ENCODE measurements around the gene MTUS2.
"Not testable (repeated sequence)": the region's sequence is repeated elsewhere in the genome, so short reads cannot be mapped to it uniquely, and the experiment has no call there.

MTUS2 gene

DNA sequence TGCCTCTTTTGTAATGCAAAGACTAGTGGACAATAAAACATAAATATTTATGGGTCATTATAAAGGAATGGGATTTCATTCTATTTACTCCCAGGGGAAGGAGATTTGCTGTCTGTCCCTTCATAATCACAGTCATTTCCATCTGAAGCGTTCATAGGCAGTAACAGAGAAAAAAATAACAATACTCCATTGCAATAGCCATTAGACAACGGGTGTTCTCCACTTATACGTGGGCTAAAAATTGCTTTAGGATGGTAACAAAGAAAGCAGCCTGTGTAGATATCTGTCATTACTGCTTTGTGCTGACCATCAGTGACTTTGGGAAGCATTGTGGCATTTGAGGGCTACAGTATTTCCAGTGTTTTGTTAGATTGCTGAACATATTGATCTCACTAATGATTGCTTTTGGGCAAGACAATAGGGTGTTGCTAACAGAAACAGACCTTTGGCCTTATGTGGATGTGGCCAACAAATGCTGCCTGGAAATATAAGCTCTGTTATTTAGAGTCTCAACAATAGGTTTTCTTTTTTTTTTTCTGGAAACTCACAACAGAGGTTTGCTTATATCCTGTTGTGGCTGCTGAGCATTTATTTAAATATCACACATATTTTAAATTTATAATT, 355.2 kb downstream of the MTUS2 start:
- Mint-ChIP-seq H3K4me3 (no peak overlapping the region), H3K27ac (no peak overlapping the region), H3K27me3 (ENCODE audit: low read depth) (no peaks in the 10 kb centered on the region), H3K36me3 (ENCODE audit: low read depth) (no peaks in the 10 kb centered on the region), H3K9me3 (peaks cover 7% of the 10 kb centered on the region), H3K4me1 (ENCODE audit: low read depth) (no peaks in the 10 kb centered on the region)

DNA sequence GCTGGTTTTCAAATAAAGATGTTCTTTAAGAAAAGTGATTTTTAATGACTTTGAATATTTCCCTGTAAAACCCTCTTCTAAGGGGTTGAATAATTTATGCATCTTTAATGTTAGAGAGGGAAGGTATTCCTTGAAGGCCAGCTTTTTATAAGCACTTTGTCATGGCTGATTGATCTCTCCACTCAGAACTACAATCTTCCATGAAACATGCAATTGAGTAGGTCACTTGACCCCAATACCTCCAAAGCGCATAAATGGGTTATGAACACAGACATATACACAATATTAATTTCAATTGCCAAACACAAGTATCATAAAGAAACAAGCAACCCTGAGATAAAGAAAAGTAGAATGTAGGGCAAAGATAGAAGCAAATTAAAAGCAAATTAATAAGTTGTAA, 359.9 kb downstream of the MTUS2 start:
- Mint-ChIP-seq H3K27me3 (ENCODE audit: low read depth) (no peaks in the 10 kb centered on the region), H3K4me1 (ENCODE audit: low read depth) (no peaks in the 10 kb centered on the region), H3K9me3 (peaks cover 35% of the 10 kb centered on the region)

DNA sequence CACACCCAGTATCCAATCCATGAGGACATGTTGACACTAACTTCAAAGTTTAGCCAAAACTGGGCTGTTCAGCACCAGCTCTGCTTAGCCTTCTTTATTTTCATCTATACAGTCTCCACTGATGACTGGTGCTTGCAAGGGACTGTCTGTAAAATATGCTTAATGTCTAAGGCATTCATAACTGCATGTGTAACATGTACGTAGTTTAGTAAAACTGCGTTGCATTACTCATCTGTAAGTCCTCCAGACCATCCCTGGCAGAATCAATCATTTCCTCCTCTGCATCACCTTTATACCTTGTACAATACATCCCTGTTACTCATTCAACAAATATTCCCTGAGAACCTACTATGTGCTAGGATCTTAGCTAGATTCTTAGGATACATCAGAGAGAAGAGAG, 362.1 kb downstream of the MTUS2 start:
- Mint-ChIP-seq H3K36me3 (ENCODE audit: low read depth) (no peaks in the 10 kb centered on the region), H3K4me3 (no peak overlapping the region), H3K9me3 (peaks cover 37% of the 10 kb centered on the region), H3K27ac (no peak overlapping the region), H3K27me3 (ENCODE audit: low read depth) (no peaks in the 10 kb centered on the region), H3K4me1 (ENCODE audit: low read depth) (no peaks in the 10 kb centered on the region)

More for the DNA sequence above, 359.9 kb downstream of the MTUS2 start:
- Mint-ChIP-seq H3K4me3 (no peak overlapping the region), H3K27ac (no peak overlapping the region), H3K36me3 (ENCODE audit: low read depth) (no peaks in the 10 kb centered on the region)

DNA sequence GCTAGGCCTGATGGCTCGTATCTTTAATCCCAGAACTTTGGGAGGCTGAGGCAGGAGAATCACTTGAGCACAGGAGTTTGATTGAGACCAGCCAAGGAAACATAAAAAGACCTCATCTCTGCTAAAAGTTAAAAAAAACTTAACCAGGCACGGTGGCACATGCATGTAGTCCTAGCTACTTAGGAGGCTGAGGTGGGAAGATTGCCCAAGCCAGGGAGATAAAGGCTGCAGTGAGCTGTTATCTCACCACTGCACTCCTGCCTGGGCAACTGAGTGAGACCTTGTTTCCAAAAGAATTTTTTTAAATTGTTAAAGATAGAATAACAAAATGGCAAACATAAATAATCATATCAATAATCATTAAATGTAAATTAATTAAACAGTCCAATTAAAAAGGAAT, 365.8 kb downstream of the MTUS2 start:
- Mint-ChIP-seq H3K27ac (no peak overlapping the region), H3K9me3 (peaks cover 42% of the 10 kb centered on the region), H3K27me3 (ENCODE audit: low read depth) (no peaks in the 10 kb centered on the region), H3K36me3 (ENCODE audit: low read depth) (no peaks in the 10 kb centered on the region), H3K4me1 (ENCODE audit: low read depth) (no peaks in the 10 kb centered on the region), H3K4me3 (no peak overlapping the region)

DNA sequence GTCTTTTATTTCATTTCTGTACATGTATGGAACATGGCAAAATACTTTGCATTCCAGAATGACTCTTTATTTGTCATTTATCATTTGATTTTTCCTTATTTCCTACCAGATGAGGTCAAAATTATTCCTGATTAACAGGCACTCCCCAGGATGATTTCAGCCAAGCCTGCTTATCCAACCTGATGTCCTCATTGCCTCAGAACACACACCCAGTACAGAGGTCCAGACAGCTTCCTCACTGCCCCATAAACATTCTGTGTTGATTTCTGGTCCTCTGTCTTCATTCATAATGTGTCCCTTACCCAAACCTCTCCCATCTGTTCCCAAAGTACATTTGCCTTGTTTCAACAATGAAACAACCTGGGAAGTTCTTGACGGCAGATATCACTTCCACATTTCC, 367.4 kb downstream of the MTUS2 start:
- H3K9me3 Mint-ChIP-seq, result peaks cover 37% of the 10 kb centered on the region
- H3K27me3 Mint-ChIP-seq (ENCODE audit: low read depth), result no peaks in the 10 kb centered on the region
- no peaks in the 10 kb centered on the region for H3K4me1 Mint-ChIP-seq (ENCODE audit: low read depth)
- H3K27ac Mint-ChIP-seq, result no peak overlapping the region
- no peak overlapping the region for H3K4me3 Mint-ChIP-seq
- H3K36me3 Mint-ChIP-seq (ENCODE audit: low read depth), result no peaks in the 10 kb centered on the region

DNA sequence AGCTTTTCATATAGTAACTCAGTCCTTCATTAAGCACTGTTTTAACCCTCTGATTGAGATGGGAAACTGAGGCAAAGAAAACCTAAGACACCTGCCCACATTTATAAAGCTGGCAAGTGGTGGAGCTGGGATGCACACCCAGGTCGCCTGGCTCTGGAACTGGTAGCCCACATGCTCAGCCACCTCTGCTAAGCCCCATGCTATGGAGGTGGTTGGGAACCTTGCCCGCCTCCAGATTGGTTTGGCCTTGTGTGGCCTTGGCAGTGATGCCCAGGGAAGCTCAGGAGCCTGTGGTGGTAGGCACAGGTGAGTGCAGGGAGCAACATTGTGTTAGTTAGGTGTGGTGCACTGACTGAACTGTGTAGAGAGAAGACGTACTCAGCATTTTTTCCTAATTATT, 370.2 kb downstream of the MTUS2 start:
- Mint-ChIP-seq H3K36me3 (ENCODE audit: low read depth) (no peaks in the 10 kb centered on the region), H3K27ac (no peak overlapping the region), H3K4me1 (ENCODE audit: low read depth) (no peaks in the 10 kb centered on the region), H3K9me3 (peaks cover 24% of the 10 kb centered on the region), H3K27me3 (ENCODE audit: low read depth) (no peaks in the 10 kb centered on the region), H3K4me3 (no peak overlapping the region)

DNA sequence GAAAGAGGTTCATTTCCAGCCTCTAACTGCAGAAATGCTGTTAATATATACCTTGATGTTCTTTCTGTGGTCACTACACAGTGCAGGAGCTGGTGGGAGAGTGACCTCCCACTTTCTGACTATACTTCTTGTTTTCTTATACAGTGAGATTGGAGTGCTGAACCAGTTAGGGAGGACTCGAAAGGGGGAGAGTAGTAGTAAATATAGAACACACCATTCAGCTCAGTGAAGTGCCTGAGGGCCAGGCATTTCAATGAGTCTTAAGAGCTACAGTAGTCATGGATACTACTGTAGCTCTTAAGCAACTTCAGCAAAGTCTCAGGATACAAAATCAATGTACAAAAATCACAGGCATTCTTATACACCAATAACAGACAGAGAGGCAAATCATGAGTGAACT, 372.9 kb downstream of the MTUS2 start:
- no peaks in the 10 kb centered on the region for H3K4me1 Mint-ChIP-seq (ENCODE audit: low read depth)
- no peaks in the 10 kb centered on the region for H3K36me3 Mint-ChIP-seq (ENCODE audit: low read depth)
- H3K27me3 Mint-ChIP-seq (ENCODE audit: low read depth), result no peaks in the 10 kb centered on the region
- H3K4me3 Mint-ChIP-seq, result no peak overlapping the region
- H3K9me3 Mint-ChIP-seq, result peaks cover 29% of the 10 kb centered on the region
- H3K27ac Mint-ChIP-seq, result no peak overlapping the region

DNA sequence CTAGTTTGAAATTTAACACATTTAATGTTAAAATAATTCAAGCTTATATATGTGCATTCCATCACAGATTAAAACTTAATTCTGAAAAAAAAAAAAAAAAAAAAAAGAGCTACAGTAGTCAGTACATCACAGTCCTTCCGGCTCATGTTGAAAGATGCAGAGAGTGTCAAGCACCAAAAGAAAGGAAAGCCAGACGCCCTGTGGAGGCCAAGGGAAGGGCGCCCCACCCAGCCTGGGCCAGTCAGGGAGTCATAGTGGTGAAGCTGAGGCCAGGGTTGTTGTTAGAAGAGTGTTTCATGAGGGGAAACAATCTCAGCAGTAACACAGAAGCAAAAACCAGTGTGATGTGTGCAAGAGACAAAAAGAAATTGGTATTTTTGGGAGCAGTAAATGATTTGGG, 375.3 kb downstream of the MTUS2 start:
- H3K36me3 Mint-ChIP-seq (ENCODE audit: low read depth), result no peaks in the 10 kb centered on the region
- H3K4me3 Mint-ChIP-seq, result no peak overlapping the region
- H3K9me3 Mint-ChIP-seq, result peaks cover 34% of the 10 kb centered on the region
- no peak overlapping the region for H3K27ac Mint-ChIP-seq
- no peaks in the 10 kb centered on the region for H3K4me1 Mint-ChIP-seq (ENCODE audit: low read depth)
- no peaks in the 10 kb centered on the region for H3K27me3 Mint-ChIP-seq (ENCODE audit: low read depth)

DNA sequence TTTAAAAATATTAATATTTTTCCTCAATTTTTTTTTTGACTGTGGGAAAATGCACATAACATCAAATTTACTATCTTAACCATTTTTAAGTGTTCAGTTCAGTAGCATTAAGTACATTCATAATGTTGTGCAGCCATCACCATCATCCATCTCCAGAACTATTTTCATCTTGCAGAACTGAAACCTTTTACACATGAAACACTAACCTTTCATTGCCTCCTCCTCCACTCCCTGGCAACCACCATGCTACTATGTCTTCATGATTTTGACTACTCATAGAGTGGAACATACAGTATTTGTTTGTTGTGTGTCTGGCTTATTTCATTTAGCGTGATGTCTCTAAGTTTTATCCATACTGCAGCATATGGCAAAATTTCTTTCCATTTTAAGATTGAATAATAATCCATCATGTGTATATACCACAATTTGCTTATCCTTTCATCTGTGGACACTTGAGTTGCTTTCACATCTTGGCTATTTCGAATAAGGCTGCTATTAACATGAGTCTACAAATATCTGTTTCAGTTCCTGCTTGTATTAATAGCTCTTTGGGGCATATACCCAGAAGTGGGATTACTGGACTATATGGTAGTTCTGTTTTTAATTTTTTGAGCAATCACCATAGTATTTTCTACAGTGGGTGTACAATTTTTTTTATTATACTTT, 376.4 kb downstream of the MTUS2 start:
- Mint-ChIP-seq H3K4me1 (ENCODE audit: low read depth) (no peaks in the 10 kb centered on the region), H3K4me3 (no peak overlapping the region), H3K9me3 (peaks cover 38% of the 10 kb centered on the region), H3K36me3 (ENCODE audit: low read depth) (no peaks in the 10 kb centered on the region), H3K27me3 (ENCODE audit: low read depth) (no peaks in the 10 kb centered on the region), H3K27ac (no peak overlapping the region)

DNA sequence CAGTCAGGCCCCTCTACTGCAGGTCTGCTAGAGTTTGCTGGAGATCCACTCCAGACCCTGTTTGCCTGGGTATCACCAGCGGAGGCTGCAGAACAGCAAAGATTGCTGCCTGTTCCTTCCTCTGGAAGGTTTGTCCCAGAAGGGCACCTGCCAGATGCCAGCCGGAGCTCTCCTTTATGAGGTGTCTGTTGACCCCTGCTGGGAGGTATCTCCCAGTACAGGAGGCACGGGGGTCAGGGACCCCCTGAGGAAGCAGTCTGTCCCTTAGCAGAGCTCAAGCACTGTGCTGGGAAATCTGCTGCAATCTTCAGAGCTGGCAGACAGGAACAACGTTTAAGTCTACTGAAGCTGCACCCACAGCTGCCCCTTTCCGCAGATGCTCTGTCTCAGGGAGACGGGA, 382.6 kb downstream of the MTUS2 start:
- H3K27ac Mint-ChIP-seq; H3K27me3 Mint-ChIP-seq (ENCODE audit: low read depth): not testable (repeated sequence)

DNA sequence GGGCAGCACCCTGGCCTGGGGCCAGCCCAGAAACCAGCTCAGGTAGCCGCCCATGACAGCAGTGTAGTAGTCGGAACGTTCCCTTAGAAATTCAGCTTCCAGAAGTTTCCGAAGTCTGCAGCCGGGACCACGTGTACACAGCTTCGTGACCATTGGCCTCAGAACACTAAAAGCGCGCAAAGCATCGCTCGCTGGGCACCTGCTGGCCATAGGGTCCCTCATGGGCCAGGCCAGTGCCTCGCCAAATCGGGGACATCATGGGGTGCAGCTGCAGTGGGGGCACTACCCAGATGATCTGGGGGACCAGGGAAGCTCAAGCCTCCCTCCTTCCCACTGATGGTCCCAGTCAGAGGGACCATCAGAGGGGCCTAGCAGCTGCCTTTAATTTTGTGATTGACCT, 384.5 kb downstream of the MTUS2 start:
- Mint-ChIP-seq H3K4me3 (no peak overlapping the region), H3K36me3 (ENCODE audit: low read depth) (no peaks in the 10 kb centered on the region), H3K27ac (no peak overlapping the region), H3K4me1 (ENCODE audit: low read depth) (no peaks in the 10 kb centered on the region), H3K9me3 (peaks cover 26% of the 10 kb centered on the region), H3K27me3 (ENCODE audit: low read depth) (no peaks in the 10 kb centered on the region)

More for the DNA sequence above, 382.6 kb downstream of the MTUS2 start:
- H3K4me3 Mint-ChIP-seq; H3K36me3 Mint-ChIP-seq (ENCODE audit: low read depth); H3K4me1 Mint-ChIP-seq (ENCODE audit: low read depth): not testable (repeated sequence)
- H3K9me3 Mint-ChIP-seq, result peaks cover 27% of the 10 kb centered on the region

DNA sequence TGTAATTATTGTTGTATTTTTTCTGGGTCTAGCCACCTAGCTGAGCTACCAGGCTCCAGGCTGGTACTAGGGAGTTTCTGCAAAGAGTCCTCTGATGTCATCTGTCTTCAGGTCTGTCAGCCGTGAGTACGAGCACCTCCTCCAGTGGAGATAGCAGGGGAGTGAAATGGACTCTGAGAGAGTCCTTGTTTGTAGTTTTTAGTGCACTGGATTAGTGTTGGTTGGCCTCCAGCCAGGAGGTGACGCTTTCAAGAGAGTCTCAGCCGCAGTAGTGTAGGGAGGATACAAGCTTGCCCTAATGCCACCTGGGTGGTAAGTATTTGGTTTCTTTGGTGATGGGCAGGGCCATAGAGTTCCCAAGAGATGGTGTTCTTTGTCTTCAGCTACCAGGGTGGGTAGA, 390.5 kb downstream of the MTUS2 start:
- Mint-ChIP-seq H3K4me3 (no peak overlapping the region), H3K4me1 (ENCODE audit: low read depth) (no peaks in the 10 kb centered on the region), H3K36me3 (ENCODE audit: low read depth) (no peaks in the 10 kb centered on the region), H3K27me3 (ENCODE audit: low read depth) (no peaks in the 10 kb centered on the region), H3K9me3 (peaks cover 18% of the 10 kb centered on the region), H3K27ac (no peak overlapping the region)

DNA sequence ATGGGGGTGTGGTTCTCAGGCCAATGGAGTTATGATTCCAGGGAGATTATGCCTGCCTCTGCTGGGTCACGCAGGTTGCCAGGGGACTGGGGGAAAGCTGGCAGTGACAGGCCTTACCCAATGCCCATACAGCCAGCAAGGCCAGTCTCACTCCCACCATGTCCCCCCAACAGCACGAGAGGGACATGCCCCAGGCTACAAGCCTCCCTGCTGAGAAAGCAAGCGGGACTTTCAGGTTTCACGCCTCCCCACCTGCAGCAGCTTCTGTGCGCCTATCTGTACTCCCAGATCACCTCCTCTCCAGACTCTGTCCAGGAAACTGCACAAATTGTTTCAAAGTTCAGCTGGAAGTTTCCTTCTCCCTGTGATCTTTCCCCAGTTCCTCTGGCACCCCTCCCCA, 391.0 kb downstream of the MTUS2 start:
- H3K4me3 Mint-ChIP-seq; H3K27ac Mint-ChIP-seq; H3K36me3 Mint-ChIP-seq (ENCODE audit: low read depth); H3K27me3 Mint-ChIP-seq (ENCODE audit: low read depth); H3K4me1 Mint-ChIP-seq (ENCODE audit: low read depth): not testable (repeated sequence)
- H3K9me3 Mint-ChIP-seq, result peaks cover 15% of the 10 kb centered on the region

DNA sequence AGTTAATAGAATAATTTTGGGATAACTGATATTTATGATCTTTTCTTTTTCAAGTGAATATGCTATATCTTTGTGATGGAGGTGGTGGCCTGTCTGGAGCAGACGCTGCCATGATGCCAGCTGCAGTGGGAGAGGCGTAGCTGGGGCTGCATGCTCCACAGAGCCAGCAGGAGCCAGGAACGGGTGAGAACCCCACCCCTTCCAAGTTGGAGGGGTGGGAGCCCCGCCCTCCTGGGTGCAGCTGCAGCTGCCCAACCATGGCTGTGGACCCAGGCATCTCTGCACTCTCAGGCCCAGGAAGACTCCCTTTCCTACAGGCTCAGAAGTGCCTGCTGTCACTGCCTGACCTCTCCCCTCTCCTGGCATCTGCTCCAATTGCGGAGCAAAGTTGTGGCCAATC, 402.3 kb downstream of the MTUS2 start:
- Mint-ChIP-seq H3K4me1 (ENCODE audit: low read depth) (no peaks in the 10 kb centered on the region), H3K27me3 (ENCODE audit: low read depth) (no peaks in the 10 kb centered on the region), H3K27ac (no peak overlapping the region), H3K9me3 (peaks cover 19% of the 10 kb centered on the region), H3K36me3 (ENCODE audit: low read depth) (no peaks in the 10 kb centered on the region), H3K4me3 (no peak overlapping the region)

DNA sequence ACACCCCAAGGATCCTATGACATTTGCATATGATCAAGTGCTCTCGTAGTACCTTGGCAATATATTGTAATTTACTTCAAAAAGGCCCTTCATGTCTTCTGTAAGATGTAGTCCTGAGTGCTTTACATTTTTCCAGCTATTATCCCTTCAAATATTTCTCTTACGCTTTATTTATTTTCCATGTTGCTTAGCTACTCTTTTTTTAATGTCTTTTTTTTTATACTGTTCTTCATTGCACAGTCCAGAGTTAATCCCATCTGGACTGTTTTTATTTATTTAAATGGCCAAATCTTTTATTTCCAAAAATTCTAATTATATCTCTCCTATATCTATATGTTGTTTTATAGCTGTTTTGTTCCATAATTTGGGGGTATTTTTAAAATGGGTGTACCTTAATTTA, 404.1 kb downstream of the MTUS2 start:
- H3K36me3 Mint-ChIP-seq (ENCODE audit: low read depth), result no peaks in the 10 kb centered on the region
- peaks cover 11% of the 10 kb centered on the region for H3K9me3 Mint-ChIP-seq
- no peaks in the 10 kb centered on the region for H3K27me3 Mint-ChIP-seq (ENCODE audit: low read depth)
- H3K4me1 Mint-ChIP-seq (ENCODE audit: low read depth), result no peaks in the 10 kb centered on the region
- H3K4me3 Mint-ChIP-seq, result no peak overlapping the region
- H3K27ac Mint-ChIP-seq, result no peak overlapping the region

DNA sequence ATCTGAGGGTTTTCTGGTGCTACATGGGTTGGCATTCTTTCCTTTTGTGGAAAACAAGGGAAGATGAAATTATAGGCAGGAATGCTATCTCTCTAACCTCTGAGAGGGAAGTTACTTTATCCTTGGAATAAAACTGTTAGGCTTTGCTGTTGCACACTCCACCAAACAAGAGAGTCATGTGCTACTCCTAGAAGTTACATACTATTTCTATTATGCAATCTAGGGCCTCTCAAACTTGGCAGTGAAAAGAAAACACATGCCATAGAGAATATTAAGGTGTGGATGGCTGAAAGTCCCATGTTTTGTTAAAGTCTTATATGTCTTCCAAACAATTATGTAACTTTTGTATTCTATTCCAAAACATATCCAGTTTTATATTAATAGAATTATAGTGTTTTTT, 407.4 kb downstream of the MTUS2 start:
- Mint-ChIP-seq H3K4me3 (no peak overlapping the region), H3K36me3 (ENCODE audit: low read depth) (no peaks in the 10 kb centered on the region), H3K4me1 (ENCODE audit: low read depth) (no peaks in the 10 kb centered on the region), H3K27me3 (ENCODE audit: low read depth) (no peaks in the 10 kb centered on the region), H3K27ac (no peak overlapping the region), H3K9me3 (peaks cover 3% of the 10 kb centered on the region)

Data from T-helper 1 cell treated with Interleukin-12 subunit alpha and Interleukin-12 subunit beta and Interleukin-4 antibody, amounts not matched to agents 30 μg/mL and 1 μg/mL, for 36 hours (primary cell).